ENCODE data around the gene SORCS1. TPM values are rescaled to one million over a fixed set of nuclear protein-coding genes. Genes with fewer than 3 reads are reported as not detected.

Gene SORCS1
- total and polyA plus RNA-seq, 2 donors (not counting 1 experiment from before 2014, with no cell fraction given), result not detected

DNA sequence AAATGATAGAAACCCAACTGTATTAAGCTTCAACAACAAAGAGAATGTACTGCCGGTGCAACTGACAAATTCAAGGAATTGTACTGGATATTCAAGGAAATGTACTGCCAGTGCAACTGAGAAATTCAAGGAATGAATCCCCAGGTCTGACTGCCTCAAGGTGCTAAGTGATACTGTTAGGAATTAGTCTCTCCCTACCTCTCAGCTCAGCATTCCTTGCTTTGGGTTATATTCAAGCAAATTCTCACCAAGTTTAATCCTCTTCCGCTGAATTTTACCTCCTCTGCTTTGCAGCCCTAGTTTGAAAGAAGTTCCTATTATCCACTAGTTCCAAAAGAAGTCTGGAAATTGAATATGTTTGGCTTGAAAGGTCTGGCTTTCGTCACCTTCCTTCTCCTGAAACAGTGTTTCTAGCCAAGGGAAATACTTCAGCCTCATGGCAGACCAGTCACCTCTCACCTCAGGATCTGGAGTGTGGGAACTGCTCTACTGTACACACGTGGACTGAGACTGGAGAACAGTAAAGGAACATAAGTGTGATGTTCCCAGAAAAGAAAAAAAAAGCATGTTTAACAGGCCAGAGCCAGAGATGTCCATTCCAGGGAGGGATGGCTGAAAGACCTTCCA is 60.4 kb downstream of the SORCS1 start:
- H3K4me2 ChIP-seq (replicated peaks; ENCODE audit: low read depth, low read length, poor library complexity, severe bottlenecking), result no peak overlapping the region
- no peak overlapping the region for H3K4me3 Mint-ChIP-seq
- peaks cover 3% of the 10 kb centered on the region for H3K9me3 Mint-ChIP-seq (ENCODE audit: insufficient read depth)
- H3K27ac ChIP-seq (ENCODE audit: low read length in 2 of 2), result no peak overlapping the region
- no peak overlapping the region for H3K4me3 ChIP-seq (ENCODE audit: control extremely low read depth in 1 of 5, extremely low read depth in 1 of 5, insufficient read depth in 1 of 5, low read depth in 2 of 5, low read length in 4 of 5)
- intact Hi-C loops (cut with micrococcal nuclease), result no loop called here
- peaks cover 0 to 11% (median 0%) of the 10 kb centered on the region in 3 donors for H3K9me3 ChIP-seq (ENCODE audit: control extremely low read depth in 1 of 3, control insufficient read depth in 2 of 3, insufficient read depth in 1 of 3, low read length in 2 of 3)
- ChIA-PET POLR2A (no interaction called here), CTCF (no interaction called here)
- H3K9ac ChIP-seq (ENCODE audit: low read length), result no peak overlapping the region
- no peaks in the 10 kb centered on the region for H3K27me3 ChIP-seq (replicated peaks in 1 of 4; ENCODE audit: control extremely low read depth in 1 of 4, control insufficient read depth in 3 of 4, insufficient read depth in 4 of 4, low read length in 3 of 4)
- ATAC-seq (ENCODE audit: low read depth) (no peak), DNase-seq (no peak)
- no peak overlapping the region for H2AFZ ChIP-seq (ENCODE audit: insufficient read depth, low read depth, low read length, poor library complexity, severe bottlenecking)
- no peaks in the 10 kb centered on the region for H3K79me2 ChIP-seq (ENCODE audit: control insufficient read depth, insufficient read depth, low read length)
- no peaks in the 10 kb centered on the region for H3K36me3 ChIP-seq (replicated peaks in 1 of 2; ENCODE audit: control extremely low read depth in 1 of 2, control insufficient read depth in 1 of 2, extremely low read depth in 1 of 2, insufficient read depth in 2 of 2, low read length in 1 of 2)
- no peaks in the 10 kb centered on the region for H3K27me3 Mint-ChIP-seq
- H3K4me1 Mint-ChIP-seq, result no peaks in the 10 kb centered on the region
- no peaks in the 10 kb centered on the region for H4K20me1 ChIP-seq (ENCODE audit: control insufficient read depth, insufficient read depth, low read length, poor library complexity, severe bottlenecking)
- H3K4me1 ChIP-seq (ENCODE audit: control insufficient read depth in 2 of 2, insufficient read depth in 2 of 2, low read length in 2 of 2), result no peaks in the 10 kb centered on the region
- WGBS (ENCODE audit: insufficient coverage), result 100% methylated on average over 1 of the region's 4 CpGs
- no peak overlapping the region for H3K27ac Mint-ChIP-seq
- no peak for TF ChIP-seq EZH2 (IDR thresholded peaks at IDR 0.05; ENCODE audit: borderline replicate concordance, insufficient read depth, low read depth, low read length, poor library complexity, severe bottlenecking)
- TF ChIP-seq, protein P1, sequence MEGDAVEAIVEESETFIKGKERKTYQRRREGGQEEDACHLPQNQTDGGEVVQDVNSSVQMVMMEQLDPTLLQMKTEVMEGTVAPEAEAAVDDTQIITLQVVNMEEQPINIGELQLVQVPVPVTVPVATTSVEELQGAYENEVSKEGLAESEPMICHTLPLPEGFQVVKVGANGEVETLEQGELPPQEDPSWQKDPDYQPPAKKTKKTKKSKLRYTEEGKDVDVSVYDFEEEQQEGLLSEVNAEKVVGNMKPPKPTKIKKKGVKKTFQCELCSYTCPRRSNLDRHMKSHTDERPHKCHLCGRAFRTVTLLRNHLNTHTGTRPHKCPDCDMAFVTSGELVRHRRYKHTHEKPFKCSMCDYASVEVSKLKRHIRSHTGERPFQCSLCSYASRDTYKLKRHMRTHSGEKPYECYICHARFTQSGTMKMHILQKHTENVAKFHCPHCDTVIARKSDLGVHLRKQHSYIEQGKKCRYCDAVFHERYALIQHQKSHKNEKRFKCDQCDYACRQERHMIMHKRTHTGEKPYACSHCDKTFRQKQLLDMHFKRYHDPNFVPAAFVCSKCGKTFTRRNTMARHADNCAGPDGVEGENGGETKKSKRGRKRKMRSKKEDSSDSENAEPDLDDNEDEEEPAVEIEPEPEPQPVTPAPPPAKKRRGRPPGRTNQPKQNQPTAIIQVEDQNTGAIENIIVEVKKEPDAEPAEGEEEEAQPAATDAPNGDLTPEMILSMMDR (IDR thresholded peaks at IDR 0.05), result no peak

DNA sequence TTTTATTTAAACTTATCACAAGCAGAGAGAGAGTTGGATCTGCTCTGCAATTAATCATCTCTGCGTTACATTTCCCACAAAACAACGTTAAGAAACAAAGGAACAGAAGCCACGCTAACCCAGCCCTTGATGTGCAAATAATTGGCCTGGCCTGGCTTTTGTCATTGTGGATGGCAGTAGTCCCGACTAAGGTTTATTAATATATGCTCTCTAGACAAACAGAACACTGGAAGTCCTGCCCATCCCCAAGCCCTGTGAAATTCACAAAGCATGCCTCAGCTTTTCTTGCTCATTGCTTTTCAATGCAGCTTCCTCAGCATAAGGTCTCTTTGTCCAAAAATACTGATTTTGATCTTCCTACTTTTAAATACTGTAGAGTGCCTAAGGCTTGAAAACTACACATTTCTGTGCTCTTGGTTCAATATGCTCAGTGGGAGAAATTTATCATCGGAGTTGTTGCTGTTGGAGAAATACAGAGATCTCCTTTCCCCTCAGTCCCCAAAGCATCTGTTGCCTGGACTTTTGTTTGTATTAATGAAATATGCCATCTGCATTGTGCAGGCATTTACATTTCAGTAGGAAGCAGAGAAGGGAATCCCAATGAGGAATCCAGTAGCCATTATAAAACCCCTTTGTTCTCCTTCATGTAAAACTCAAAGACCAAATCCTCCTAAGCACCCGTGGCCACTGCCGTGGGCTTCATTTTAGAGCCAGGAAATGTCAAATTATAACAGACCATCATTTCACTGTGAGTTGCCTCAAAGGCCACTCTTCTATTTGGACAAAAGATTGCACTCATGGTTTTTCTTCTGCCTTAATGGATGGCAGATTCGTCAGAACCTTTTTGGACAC is 61.1 kb downstream of the SORCS1 start:
- no peaks in the 10 kb centered on the region for H3K27me3 ChIP-seq (replicated peaks in 1 of 4; ENCODE audit: control extremely low read depth in 1 of 4, control insufficient read depth in 3 of 4, insufficient read depth in 4 of 4, low read length in 3 of 4)
- no peaks in the 10 kb centered on the region for H3K27me3 Mint-ChIP-seq
- H3K9me3 ChIP-seq (ENCODE audit: control extremely low read depth in 1 of 3, control insufficient read depth in 2 of 3, insufficient read depth in 1 of 3, low read length in 2 of 3), result peaks cover 0 to 6% (median 0%) of the 10 kb centered on the region in 3 donors
- no peaks in the 10 kb centered on the region for H4K20me1 ChIP-seq (ENCODE audit: control insufficient read depth, insufficient read depth, low read length, poor library complexity, severe bottlenecking)
- intact Hi-C loops (cut with micrococcal nuclease), result no loop called here
- ATAC-seq (ENCODE audit: low read depth) (no peak), DNase-seq (no peak)
- CTCF ChIA-PET, result no interaction called here
- H3K9ac ChIP-seq (ENCODE audit: low read length), result no peak overlapping the region
- no peaks in the 10 kb centered on the region for H3K9me3 Mint-ChIP-seq (ENCODE audit: insufficient read depth)
- no peak overlapping the region for H2AFZ ChIP-seq (ENCODE audit: insufficient read depth, low read depth, low read length, poor library complexity, severe bottlenecking)
- no peak overlapping the region for H3K4me3 ChIP-seq (ENCODE audit: control extremely low read depth in 1 of 5, extremely low read depth in 1 of 5, insufficient read depth in 1 of 5, low read depth in 2 of 5, low read length in 4 of 5)
- H3K36me3 ChIP-seq (replicated peaks in 1 of 2; ENCODE audit: control extremely low read depth in 1 of 2, control insufficient read depth in 1 of 2, extremely low read depth in 1 of 2, insufficient read depth in 2 of 2, low read length in 1 of 2), result no peaks in the 10 kb centered on the region
- no peaks in the 10 kb centered on the region for H3K4me1 ChIP-seq (ENCODE audit: control insufficient read depth in 2 of 2, insufficient read depth in 2 of 2, low read length in 2 of 2)
- TF ChIP-seq EZH2 (IDR thresholded peaks at IDR 0.05; ENCODE audit: borderline replicate concordance, insufficient read depth, low read depth, low read length, poor library complexity, severe bottlenecking), result no peak
- H3K4me2 ChIP-seq (replicated peaks; ENCODE audit: low read depth, low read length, poor library complexity, severe bottlenecking), result no peak overlapping the region
- no peak overlapping the region for H3K27ac Mint-ChIP-seq
- 91% methylated on average over 3 of the region's 8 CpGs for WGBS (ENCODE audit: insufficient coverage)
- H3K4me1 Mint-ChIP-seq, result no peaks in the 10 kb centered on the region
- H3K79me2 ChIP-seq (ENCODE audit: control insufficient read depth, insufficient read depth, low read length), result no peaks in the 10 kb centered on the region
- no peak overlapping the region for H3K4me3 Mint-ChIP-seq
- POLR2A ChIA-PET, result no interaction called here
- H3K27ac ChIP-seq (ENCODE audit: low read length in 2 of 2), result no peak overlapping the region
